ENCODE data around the gene PEX3. TPM values are rescaled to one million over a fixed set of nuclear protein-coding genes. Genes with fewer than 3 reads are reported as not detected.

The PEX3 gene
- total RNA-seq, 1 donor from 2014 or later: 17.4 TPM

Small RNA genes within 50 kb of the gene (small RNA-seq; reads per million reads assigned to genes)
- gene RNA5SP221: not detected

Other genes starting within 250 kb of the PEX3 start
- 5.9 TPM for gene ADAT2, start 110 bp upstream of the PEX3 start, total RNA-seq
- 19.4 TPM for gene FUCA2, start 60.9 kb downstream of the PEX3 start, total RNA-seq
- 61.6 TPM for gene PHACTR2, start 227.2 kb downstream of the PEX3 start, total RNA-seq